ENCODE data around the gene KPNA6. TPM values are rescaled to one million over a fixed set of nuclear protein-coding genes. Genes with fewer than 3 reads are reported as not detected.

KPNA6 gene
- polyA plus RNA-seq, 1 of the 3 experiments (the other 2 are of a cell fraction): 13.1 TPM

DNA sequence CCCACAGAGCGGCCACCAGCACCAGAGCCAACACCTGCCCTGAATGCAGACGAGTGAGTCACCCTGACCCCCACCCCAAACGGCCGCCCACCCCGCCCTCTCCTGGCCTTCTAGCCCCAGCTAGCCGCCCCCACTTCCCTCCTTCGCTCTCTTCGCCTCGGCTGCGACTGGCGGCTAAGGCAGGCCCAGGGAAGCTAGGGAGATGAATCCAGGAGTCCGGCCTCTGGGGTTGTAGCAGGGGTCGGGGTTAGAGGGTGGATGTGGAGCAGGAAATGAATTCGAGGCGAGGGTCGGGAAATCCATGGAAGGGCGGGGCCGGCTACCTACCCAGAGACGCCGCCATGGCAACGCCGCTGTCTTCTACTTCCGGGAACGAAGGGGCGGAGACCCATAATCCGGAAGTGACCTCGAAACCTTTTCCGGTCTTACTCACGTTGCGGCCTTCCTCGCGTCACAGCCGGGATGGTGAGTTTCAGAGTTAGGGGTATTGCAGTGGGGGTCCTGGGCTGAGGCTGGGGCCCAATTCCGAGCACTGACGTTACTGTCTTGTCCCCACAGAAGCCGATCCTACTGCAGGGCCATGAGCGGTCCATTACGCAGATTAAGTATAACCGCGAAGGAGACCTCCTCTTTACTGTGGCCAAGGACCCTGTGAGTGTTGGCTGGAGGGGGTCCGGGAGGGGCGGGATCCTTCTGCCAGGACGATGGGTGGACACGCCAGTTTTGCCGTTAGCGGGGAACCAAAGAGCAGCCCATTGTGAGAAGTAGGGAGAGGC is 114.3 kb downstream of the KPNA6 start, which contains the start of the genes EIF3I and TMEM234:
TSS of gene EIF3I (plus strand) at position 428 of the 776 bp plus-strand sequence. CDS start at position 463, 35 bp downstream.
TSS of gene TMEM234 (minus strand) at position 374 of the 776 bp plus-strand sequence. CDS start at position 343, 31 bp downstream.
- POLR2A ChIA-PET: interaction anchor here (1.4 kb wide), 1 partner anchor 9 kb away, joined by 3 read pairs; no protein-coding TSS in a partner anchor
- peak within 1 kb of the TSS; percentile 59 to 79 for H3K4me3 ChIP-seq (ENCODE audit: low read depth in 2 of 2, low read length in 1 of 2)
- no peaks in the 10 kb centered on the region for H3F3A ChIP-seq (replicated peaks; ENCODE audit: insufficient read depth)
- peaks cover 17 to 33% of the 10 kb centered on the region in 2 experiments for H3K36me3 ChIP-seq (replicated peaks in 1 of 2; ENCODE audit: control insufficient read depth in 1 of 2, insufficient read depth in 2 of 2, low read length in 1 of 2)
- H3K4me1 ChIP-seq (ENCODE audit: control insufficient read depth in 1 of 2, insufficient read depth in 2 of 2, low read depth in 1 of 2, low read length in 1 of 2): peaks cover 8 to 17% of the 10 kb centered on the region in 2 experiments; a peak in 3 of 4 replicates
- no peaks in the 10 kb centered on the region for H3K9me3 ChIP-seq
- peak within 1 kb of the TSS; percentile 90 for H3K4me2 ChIP-seq
- H3K9me2 ChIP-seq: no peaks in the 10 kb centered on the region
- WGBS (ENCODE audit: low lambda C conversion rate): 1% methylated on average over 29 of the region's 46 CpGs
- H4K20me1 ChIP-seq (ENCODE audit: insufficient read depth): no peaks in the 10 kb centered on the region
- CTCF ChIA-PET: interaction anchor here (1.1 to 4.3 kb wide), 2 partner anchors 18 to 151 kb away, joined by 3 to 20 read pairs; no protein-coding TSS in a partner anchor
- peak within 1 kb of the TSS; percentile 89 for H2AFZ ChIP-seq (ENCODE audit: low read depth)
- no peaks in the 10 kb centered on the region for H3K27me3 ChIP-seq (ENCODE audit: insufficient read depth)
- peak within 1 kb of the TSS; percentile 79 to 83 for H3K27ac ChIP-seq (ENCODE audit: low read depth in 2 of 2, low read length in 1 of 2)
- H3K9ac ChIP-seq: peak within 1 kb of the TSS; percentile 99
- peaks cover 66% of the 10 kb centered on the region for H3K79me2 ChIP-seq (ENCODE audit: insufficient read depth)
- peak; percentile 93 for DNase-seq
- TF ChIP-seq TAF1 (IDR thresholded peaks at IDR 0.05; ENCODE audit: borderline replicate concordance, low read depth, low read length): peak; percentile 62; the same call in 1 of the 2 replicates
- TF ChIP-seq, protein P1, sequence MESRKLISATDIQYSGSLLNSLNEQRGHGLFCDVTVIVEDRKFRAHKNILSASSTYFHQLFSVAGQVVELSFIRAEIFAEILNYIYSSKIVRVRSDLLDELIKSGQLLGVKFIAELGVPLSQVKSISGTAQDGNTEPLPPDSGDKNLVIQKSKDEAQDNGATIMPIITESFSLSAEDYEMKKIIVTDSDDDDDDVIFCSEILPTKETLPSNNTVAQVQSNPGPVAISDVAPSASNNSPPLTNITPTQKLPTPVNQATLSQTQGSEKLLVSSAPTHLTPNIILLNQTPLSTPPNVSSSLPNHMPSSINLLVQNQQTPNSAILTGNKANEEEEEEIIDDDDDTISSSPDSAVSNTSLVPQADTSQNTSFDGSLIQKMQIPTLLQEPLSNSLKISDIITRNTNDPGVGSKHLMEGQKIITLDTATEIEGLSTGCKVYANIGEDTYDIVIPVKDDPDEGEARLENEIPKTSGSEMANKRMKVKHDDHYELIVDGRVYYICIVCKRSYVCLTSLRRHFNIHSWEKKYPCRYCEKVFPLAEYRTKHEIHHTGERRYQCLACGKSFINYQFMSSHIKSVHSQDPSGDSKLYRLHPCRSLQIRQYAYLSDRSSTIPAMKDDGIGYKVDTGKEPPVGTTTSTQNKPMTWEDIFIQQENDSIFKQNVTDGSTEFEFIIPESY (IDR thresholded peaks at IDR 0.05; ENCODE audit: borderline replicate concordance, low read depth): 0 out of 2 replicates have a peak, but pooled peaks have one; percentile 29
- TF ChIP-seq GABPA (IDR thresholded peaks at IDR 0.05; ENCODE audit: low read depth): peak; percentile 95
- peak; percentile 45; the same call in 1 of the 2 replicates for TF ChIP-seq SIN3A (IDR thresholded peaks at IDR 0.05; ENCODE audit: borderline replicate concordance, low read depth, low read length)
- TF ChIP-seq ELF1 (IDR thresholded peaks at IDR 0.05): peak; percentile 94
- no peak for TF ChIP-seq IRF3 (IDR thresholded peaks at IDR 0.05; ENCODE audit: low read depth, low read length)
- TF ChIP-seq, protein P2, sequence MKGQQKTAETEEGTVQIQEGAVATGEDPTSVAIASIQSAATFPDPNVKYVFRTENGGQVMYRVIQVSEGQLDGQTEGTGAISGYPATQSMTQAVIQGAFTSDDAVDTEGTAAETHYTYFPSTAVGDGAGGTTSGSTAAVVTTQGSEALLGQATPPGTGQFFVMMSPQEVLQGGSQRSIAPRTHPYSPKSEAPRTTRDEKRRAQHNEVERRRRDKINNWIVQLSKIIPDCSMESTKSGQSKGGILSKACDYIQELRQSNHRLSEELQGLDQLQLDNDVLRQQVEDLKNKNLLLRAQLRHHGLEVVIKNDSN (IDR thresholded peaks at IDR 0.05; ENCODE audit: borderline replicate concordance, low read depth): no peak
- no peak for TF ChIP-seq SMC3 (IDR thresholded peaks at IDR 0.05; ENCODE audit: low read depth, low read length)
- no peak for TF ChIP-seq GATA2 (CRISPR knock-in tag; IDR thresholded peaks at IDR 0.05)
- no peak for TF ChIP-seq TEAD4 (IDR thresholded peaks at IDR 0.05; ENCODE audit: borderline replicate concordance, insufficient read depth)
- no peak for TF ChIP-seq NRF1 (IDR thresholded peaks at IDR 0.05; ENCODE audit: low read depth, low read length)
- TF ChIP-seq RXRA (IDR thresholded peaks at IDR 0.05; ENCODE audit: borderline replicate concordance, low read depth): no peak
- no peak for TF ChIP-seq JUND (IDR thresholded peaks at IDR 0.05)
- peak; percentile 16; the same call in 1 of the 2 replicates for TF ChIP-seq FOSL2 (IDR thresholded peaks at IDR 0.05; ENCODE audit: borderline replicate concordance, low read depth)
- TF ChIP-seq YY1 (IDR thresholded peaks at IDR 0.05; ENCODE audit: low read depth): peak; percentile 78; the same call in 1 of the 2 replicates
- TF ChIP-seq RFX5 (IDR thresholded peaks at IDR 0.05; ENCODE audit: low read length): no peak
- TF ChIP-seq, protein P3, sequence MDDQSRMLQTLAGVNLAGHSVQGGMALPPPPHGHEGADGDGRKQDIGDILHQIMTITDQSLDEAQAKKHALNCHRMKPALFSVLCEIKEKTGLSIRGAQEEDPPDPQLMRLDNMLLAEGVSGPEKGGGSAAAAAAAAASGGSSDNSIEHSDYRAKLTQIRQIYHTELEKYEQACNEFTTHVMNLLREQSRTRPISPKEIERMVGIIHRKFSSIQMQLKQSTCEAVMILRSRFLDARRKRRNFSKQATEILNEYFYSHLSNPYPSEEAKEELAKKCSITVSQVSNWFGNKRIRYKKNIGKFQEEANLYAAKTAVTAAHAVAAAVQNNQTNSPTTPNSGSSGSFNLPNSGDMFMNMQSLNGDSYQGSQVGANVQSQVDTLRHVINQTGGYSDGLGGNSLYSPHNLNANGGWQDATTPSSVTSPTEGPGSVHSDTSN (IDR thresholded peaks at IDR 0.05): no peak
- TF ChIP-seq FOXM1 (IDR thresholded peaks at IDR 0.05; ENCODE audit: low read depth): no peak
- no peak for TF ChIP-seq TCF12 (IDR thresholded peaks at IDR 0.05)
- TF ChIP-seq, protein P4, sequence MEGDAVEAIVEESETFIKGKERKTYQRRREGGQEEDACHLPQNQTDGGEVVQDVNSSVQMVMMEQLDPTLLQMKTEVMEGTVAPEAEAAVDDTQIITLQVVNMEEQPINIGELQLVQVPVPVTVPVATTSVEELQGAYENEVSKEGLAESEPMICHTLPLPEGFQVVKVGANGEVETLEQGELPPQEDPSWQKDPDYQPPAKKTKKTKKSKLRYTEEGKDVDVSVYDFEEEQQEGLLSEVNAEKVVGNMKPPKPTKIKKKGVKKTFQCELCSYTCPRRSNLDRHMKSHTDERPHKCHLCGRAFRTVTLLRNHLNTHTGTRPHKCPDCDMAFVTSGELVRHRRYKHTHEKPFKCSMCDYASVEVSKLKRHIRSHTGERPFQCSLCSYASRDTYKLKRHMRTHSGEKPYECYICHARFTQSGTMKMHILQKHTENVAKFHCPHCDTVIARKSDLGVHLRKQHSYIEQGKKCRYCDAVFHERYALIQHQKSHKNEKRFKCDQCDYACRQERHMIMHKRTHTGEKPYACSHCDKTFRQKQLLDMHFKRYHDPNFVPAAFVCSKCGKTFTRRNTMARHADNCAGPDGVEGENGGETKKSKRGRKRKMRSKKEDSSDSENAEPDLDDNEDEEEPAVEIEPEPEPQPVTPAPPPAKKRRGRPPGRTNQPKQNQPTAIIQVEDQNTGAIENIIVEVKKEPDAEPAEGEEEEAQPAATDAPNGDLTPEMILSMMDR (IDR thresholded peaks at IDR 0.05): no peak
- peak; percentile 87 for TF ChIP-seq CHD2 (IDR thresholded peaks at IDR 0.05; ENCODE audit: low read length, partially characterized antibody)
- TF ChIP-seq MEF2A (IDR thresholded peaks at IDR 0.05; ENCODE audit: borderline replicate concordance, low read depth): no peak
- peak; percentile 95 for TF ChIP-seq POLR2AphosphoS5 (IDR thresholded peaks at IDR 0.05; ENCODE audit: low read depth, low read length)
- TF ChIP-seq MAX (IDR thresholded peaks at IDR 0.05; ENCODE audit: low read depth): peak; percentile 97
- TF ChIP-seq NFIC (IDR thresholded peaks at IDR 0.05; ENCODE audit: borderline replicate concordance): no peak
- no peak for TF ChIP-seq FOXJ3 (CRISPR knock-in tag; IDR thresholded peaks at IDR 0.05)
- no peak for TF ChIP-seq EP300 (IDR thresholded peaks at IDR 0.05; ENCODE audit: borderline replicate concordance in 1 of 2, low read depth in 1 of 2, low read length in 1 of 2)
- peak; percentile 93 for TF ChIP-seq MXI1 (IDR thresholded peaks at IDR 0.05; ENCODE audit: low read depth, low read length)
